K562 (cell line): ENCODE results near the gene C1orf167. TPM values are rescaled to one million over a fixed set of nuclear protein-coding genes. Genes with fewer than 3 reads are reported as not detected.

ENCODE experiments used
- CHD2 ChIP-seq: IDR thresholded peaks from 2 replicates; pipeline ENCODE4 v1.6.1; 2011; ENCODE audit warnings: low read depth, low read length
- FOXM1 ChIP-seq, 2 experiments: fragments of 450-650 bp in 1 of 2; sonication (generic) in 1 of 2; formaldehyde crosslinking in 1 of 2; IDR thresholded peaks; 2 replicates each; pipeline versions ENCODE4 v1.6.1 to v1.9.0; 2017 to 2022; ENCODE audit warnings: low read depth in 2 of 2, mild to moderate bottlenecking in 2 of 2, missing genetic modification reagents in 1 of 2, moderate library complexity in 1 of 2
- LCOR ChIP-seq: sonication (generic); formaldehyde crosslinking; IDR thresholded peaks from 2 replicates; pipeline ENCODE4 v1.8.0; 2022; ENCODE audit warnings: mild to moderate bottlenecking, missing genetic modification reagents
- NR2F6 ChIP-seq: fragments of 450-650 bp; formaldehyde crosslinking; IDR thresholded peaks from 2 replicates; pipeline ENCODE4 v1.4.0; 2020; ENCODE audit warnings: mild to moderate bottlenecking
- ZFP1 ChIP-seq: fragments of 450-650 bp; formaldehyde crosslinking; IDR thresholded peaks from 2 replicates; pipeline ENCODE4 v1.4.0; 2020; ENCODE audit warnings: mild to moderate bottlenecking, mixed read lengths
- ZKSCAN3 ChIP-seq: fragments of 250-450 bp; sonication (Bioruptor Pico); IDR thresholded peaks from 2 replicates; pipeline ENCODE4 v1.4.0; 2020
- polyA plus RNA-seq, 8 experiments: library from polyadenylated mRNA; depleted of rRNA in 4 of 8; stranded (reverse) in 5 of 8; unstranded in 3 of 8; fragments of >200 nt; fragmentation: Nextera tagmentation in 2 of 8; fragmentation: Illumina TruSeq in 1 of 8; extraction: Ambion mirVana in 2 of 8; extraction: Trizol in 1 of 8; gene quantifications; 2 replicates each; pipeline versions ENCODE4 v1.2.1 to v1.2.3, GENCODE V29; 2011 to 2014; ENCODE audit warnings: inconsistent platforms in 1 of 8, missing spikeins in 1 of 8
- total RNA-seq, 7 experiments: library from RNA; depleted of rRNA in 6 of 7; stranded (reverse); fragments of >200 nt in 6 of 7; fragmentation: Illumina TruSeq in 2 of 7; extraction: Trizol in 2 of 7; gene quantifications; 2 replicates each; pipeline versions ENCODE4 v1.2.1 to v1.2.3, GENCODE V29; 2011 to 2021; ENCODE audit warnings: low replicate concordance in 1 of 7
- TF ChIP-seq, protein P1 (sequence below): fragments of 250-450 bp; sonication (Bioruptor Pico); IDR thresholded peaks from 2 replicates; pipeline ENCODE4 v1.4.0; 2020
- TF ChIP-seq, protein P2 (sequence below): IDR thresholded peaks from 2 replicates; pipeline ENCODE4 v1.6.1; 2011; ENCODE audit not compliant: insufficient read length; ENCODE audit errors: extremely low read depth
- TF ChIP-seq, protein P3 (sequence below): fragments of 450-650 bp; formaldehyde crosslinking; IDR thresholded peaks from 2 replicates; pipeline ENCODE4 v1.4.0; 2022; ENCODE audit warnings: missing genetic modification characterization
- TF ChIP-seq, protein P4 (sequence below): sonication (generic); formaldehyde crosslinking; IDR thresholded peaks from 2 replicates; pipeline ENCODE4 v1.8.1; 2023; ENCODE audit warnings: mild to moderate bottlenecking, missing genetic modification reagents
- TF ChIP-seq, protein P5 (sequence below): fragments of 250-450 bp; sonication (Bioruptor Pico); IDR thresholded peaks from 2 replicates; pipeline ENCODE4 v1.8.0; 2021; ENCODE audit warnings: mild to moderate bottlenecking, moderate library complexity

Gene C1orf167
- total and polyA plus RNA-seq, 9 of the 15 experiments (the other 6 are each of a cell fraction or from before 2014, with no cell fraction given) = 0.22 to 0.86 (median 0.31) TPM; not detected in 2

DNA sequence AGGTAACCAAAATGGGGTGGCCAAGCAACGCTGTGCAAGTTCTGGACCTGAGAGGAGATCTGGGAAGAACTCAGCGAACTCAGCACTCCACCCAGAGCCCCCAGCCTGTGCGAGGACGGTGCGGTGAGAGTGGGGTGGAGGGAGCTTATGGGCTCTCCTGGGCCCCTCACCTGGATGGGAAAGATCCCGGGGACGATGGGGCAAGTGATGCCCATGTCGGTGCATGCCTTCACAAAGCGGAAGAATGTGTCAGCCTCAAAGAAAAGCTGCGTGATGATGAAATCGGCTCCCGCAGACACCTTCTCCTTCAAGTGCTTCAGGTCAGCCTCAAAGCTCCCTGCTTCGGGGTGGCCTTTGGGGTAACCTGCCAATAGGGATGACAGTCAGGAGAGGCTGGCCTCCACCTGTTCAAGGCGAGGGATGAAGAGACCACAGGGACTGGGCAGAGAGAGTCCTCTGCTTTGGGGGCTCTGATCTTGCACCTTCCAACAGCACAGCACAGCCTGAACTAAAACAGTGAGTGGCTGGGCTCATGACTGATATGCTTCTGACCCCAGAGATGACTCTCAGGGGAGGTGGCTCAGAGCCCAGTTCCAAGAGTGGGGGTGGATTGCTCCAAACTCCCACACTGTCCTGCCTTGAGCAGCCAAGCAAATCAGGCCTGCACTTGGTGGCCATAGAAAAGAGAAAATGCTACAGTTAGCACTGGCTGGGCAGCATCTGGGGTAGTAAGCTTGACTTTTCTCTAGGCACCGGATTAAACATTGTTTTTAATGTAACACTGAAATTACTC lies 34.2 kb downstream of the C1orf167 start (continued):
- TF ChIP-seq, protein P1, sequence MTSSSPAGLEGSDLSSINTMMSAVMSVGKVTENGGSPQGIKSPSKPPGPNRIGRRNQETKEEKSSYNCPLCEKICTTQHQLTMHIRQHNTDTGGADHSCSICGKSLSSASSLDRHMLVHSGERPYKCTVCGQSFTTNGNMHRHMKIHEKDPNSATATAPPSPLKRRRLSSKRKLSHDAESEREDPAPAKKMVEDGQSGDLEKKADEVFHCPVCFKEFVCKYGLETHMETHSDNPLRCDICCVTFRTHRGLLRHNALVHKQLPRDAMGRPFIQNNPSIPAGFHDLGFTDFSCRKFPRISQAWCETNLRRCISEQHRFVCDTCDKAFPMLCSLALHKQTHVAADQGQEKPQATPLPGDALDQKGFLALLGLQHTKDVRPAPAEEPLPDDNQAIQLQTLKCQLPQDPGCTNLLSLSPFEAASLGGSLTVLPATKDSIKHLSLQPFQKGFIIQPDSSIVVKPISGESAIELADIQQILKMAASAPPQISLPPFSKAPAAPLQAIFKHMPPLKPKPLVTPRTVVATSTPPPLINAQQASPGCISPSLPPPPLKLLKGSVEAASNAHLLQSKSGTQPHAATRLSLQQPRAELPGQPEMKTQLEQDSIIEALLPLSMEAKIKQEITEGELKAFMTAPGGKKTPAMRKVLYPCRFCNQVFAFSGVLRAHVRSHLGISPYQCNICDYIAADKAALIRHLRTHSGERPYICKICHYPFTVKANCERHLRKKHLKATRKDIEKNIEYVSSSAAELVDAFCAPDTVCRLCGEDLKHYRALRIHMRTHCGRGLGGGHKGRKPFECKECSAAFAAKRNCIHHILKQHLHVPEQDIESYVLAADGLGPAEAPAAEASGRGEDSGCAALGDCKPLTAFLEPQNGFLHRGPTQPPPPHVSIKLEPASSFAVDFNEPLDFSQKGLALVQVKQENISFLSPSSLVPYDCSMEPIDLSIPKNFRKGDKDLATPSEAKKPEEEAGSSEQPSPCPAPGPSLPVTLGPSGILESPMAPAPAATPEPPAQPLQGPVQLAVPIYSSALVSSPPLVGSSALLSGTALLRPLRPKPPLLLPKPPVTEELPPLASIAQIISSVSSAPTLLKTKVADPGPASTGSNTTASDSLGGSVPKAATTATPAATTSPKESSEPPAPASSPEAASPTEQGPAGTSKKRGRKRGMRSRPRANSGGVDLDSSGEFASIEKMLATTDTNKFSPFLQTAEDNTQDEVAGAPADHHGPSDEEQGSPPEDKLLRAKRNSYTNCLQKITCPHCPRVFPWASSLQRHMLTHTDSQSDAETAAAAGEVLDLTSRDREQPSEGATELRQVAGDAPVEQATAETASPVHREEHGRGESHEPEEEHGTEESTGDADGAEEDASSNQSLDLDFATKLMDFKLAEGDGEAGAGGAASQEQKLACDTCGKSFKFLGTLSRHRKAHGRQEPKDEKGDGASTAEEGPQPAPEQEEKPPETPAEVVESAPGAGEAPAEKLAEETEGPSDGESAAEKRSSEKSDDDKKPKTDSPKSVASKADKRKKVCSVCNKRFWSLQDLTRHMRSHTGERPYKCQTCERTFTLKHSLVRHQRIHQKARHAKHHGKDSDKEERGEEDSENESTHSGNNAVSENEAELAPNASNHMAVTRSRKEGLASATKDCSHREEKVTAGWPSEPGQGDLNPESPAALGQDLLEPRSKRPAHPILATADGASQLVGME = no peak
- TF ChIP-seq ZFP1 (CRISPR knock-in tag) = peak; percentile 58; the same call in 1 of the 2 replicates
- no peak for TF ChIP-seq LCOR (CRISPR knock-in tag)
- TF ChIP-seq, protein P2, sequence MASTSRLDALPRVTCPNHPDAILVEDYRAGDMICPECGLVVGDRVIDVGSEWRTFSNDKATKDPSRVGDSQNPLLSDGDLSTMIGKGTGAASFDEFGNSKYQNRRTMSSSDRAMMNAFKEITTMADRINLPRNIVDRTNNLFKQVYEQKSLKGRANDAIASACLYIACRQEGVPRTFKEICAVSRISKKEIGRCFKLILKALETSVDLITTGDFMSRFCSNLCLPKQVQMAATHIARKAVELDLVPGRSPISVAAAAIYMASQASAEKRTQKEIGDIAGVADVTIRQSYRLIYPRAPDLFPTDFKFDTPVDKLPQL = no peak
- TF ChIP-seq, protein P3, sequence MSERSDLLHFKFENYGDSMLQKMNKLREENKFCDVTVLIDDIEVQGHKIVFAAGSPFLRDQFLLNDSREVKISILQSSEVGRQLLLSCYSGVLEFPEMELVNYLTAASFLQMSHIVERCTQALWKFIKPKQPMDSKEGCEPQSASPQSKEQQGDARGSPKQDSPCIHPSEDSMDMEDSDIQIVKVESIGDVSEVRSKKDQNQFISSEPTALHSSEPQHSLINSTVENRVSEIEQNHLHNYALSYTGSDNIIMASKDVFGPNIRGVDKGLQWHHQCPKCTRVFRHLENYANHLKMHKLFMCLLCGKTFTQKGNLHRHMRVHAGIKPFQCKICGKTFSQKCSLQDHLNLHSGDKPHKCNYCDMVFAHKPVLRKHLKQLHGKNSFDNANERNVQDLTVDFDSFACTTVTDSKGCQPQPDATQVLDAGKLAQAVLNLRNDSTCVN (CRISPR knock-in tag) = no peak
- TF ChIP-seq, protein P4, sequence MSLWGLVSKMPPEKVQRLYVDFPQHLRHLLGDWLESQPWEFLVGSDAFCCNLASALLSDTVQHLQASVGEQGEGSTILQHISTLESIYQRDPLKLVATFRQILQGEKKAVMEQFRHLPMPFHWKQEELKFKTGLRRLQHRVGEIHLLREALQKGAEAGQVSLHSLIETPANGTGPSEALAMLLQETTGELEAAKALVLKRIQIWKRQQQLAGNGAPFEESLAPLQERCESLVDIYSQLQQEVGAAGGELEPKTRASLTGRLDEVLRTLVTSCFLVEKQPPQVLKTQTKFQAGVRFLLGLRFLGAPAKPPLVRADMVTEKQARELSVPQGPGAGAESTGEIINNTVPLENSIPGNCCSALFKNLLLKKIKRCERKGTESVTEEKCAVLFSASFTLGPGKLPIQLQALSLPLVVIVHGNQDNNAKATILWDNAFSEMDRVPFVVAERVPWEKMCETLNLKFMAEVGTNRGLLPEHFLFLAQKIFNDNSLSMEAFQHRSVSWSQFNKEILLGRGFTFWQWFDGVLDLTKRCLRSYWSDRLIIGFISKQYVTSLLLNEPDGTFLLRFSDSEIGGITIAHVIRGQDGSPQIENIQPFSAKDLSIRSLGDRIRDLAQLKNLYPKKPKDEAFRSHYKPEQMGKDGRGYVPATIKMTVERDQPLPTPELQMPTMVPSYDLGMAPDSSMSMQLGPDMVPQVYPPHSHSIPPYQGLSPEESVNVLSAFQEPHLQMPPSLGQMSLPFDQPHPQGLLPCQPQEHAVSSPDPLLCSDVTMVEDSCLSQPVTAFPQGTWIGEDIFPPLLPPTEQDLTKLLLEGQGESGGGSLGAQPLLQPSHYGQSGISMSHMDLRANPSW = no peak
- 0 out of 2 replicates have a peak, but pooled peaks have one; percentile 29 for TF ChIP-seq CHD2
- TF ChIP-seq NR2F6 (CRISPR knock-in tag) = no peak
- TF ChIP-seq, protein P5, sequence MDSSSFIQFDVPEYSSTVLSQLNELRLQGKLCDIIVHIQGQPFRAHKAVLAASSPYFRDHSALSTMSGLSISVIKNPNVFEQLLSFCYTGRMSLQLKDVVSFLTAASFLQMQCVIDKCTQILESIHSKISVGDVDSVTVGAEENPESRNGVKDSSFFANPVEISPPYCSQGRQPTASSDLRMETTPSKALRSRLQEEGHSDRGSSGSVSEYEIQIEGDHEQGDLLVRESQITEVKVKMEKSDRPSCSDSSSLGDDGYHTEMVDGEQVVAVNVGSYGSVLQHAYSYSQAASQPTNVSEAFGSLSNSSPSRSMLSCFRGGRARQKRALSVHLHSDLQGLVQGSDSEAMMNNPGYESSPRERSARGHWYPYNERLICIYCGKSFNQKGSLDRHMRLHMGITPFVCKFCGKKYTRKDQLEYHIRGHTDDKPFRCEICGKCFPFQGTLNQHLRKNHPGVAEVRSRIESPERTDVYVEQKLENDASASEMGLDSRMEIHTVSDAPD = no peak
- no peak for TF ChIP-seq ZKSCAN3 (CRISPR knock-in tag)
- TF ChIP-seq FOXM1 (IDR thresholded peaks at IDR 0.05; ENCODE audit: low read depth) = no peak
- TF ChIP-seq FOXM1 (CRISPR knock-in tag; IDR thresholded peaks at IDR 0.05; ENCODE audit: low read depth) = no peak
